GM10248 (cell line): ENCODE measurements around the gene HBM.

Source experiments
- CTCF ChIA-PET: fragments of 300-600 bp; sonication (Branson Sonifier 250); formaldehyde crosslinking; extraction: SDS; loops from one replicate; lab custom pipeline; 2021; ENCODE audit warnings: antibody characterized with exemption; lab: Yijun Ruan, JAX
- POLR2A ChIA-PET: fragments of 350-650 bp; sonication (Branson Sonifier 250); formaldehyde crosslinking; extraction: SDS; loops from one replicate; lab custom pipeline; 2020; ENCODE audit warnings: antibody characterized with exemption; lab: Yijun Ruan, JAX
- DNase-seq: peaks from one replicate; pipeline ENCODE4 v3.0.0; 2012; ENCODE audit errors: extremely low spot score
- TF ChIP-seq, protein P1 (sequence below): IDR thresholded peaks from 2 replicates; pipeline ENCODE4 v1.5.1; 2012; ENCODE audit warnings: mild to moderate bottlenecking, low read depth; ENCODE audit errors: extremely low read depth, missing control alignments, control extremely low read depth

HBM gene

DNA sequence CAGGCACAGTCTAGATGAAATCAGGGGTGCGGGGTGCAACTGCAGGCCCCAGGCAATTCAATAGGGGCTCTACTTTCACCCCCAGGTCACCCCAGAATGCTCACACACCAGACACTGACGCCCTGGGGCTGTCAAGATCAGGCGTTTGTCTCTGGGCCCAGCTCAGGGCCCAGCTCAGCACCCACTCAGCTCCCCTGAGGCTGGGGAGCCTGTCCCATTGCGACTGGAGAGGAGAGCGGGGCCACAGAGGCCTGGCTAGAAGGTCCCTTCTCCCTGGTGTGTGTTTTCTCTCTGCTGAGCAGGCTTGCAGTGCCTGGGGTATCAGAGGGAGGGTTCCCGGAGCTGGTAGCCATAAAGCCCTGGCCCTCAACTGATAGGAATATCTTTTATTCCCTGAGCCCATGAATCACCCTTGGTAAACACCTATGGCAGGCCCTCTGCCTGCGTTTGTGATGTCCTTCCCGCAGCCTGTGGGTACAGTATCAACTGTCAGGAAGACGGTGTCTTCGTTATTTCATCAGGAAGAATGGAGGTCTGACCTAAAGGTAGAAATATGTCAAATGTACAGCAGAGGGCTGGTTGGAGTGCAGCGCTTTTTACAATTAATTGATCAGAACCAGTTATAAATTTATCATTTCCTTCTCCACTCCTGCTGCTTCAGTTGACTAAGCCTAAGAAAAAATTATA lies 12.3 kb downstream of the HBM start:
- ChIA-PET POLR2A (interaction anchor here (0.6 kb wide), 1 partner anchor 81 kb away, joined by 3 read pairs; no protein-coding TSS in a partner anchor), CTCF (interaction anchor here (1.1 to 2.0 kb wide), 3 partner anchors 10 to 112 kb away, joined by 4 to 8 read pairs (median 6); no protein-coding TSS in a partner anchor)
- DNase-seq: no peak
- TF ChIP-seq, protein P1, sequence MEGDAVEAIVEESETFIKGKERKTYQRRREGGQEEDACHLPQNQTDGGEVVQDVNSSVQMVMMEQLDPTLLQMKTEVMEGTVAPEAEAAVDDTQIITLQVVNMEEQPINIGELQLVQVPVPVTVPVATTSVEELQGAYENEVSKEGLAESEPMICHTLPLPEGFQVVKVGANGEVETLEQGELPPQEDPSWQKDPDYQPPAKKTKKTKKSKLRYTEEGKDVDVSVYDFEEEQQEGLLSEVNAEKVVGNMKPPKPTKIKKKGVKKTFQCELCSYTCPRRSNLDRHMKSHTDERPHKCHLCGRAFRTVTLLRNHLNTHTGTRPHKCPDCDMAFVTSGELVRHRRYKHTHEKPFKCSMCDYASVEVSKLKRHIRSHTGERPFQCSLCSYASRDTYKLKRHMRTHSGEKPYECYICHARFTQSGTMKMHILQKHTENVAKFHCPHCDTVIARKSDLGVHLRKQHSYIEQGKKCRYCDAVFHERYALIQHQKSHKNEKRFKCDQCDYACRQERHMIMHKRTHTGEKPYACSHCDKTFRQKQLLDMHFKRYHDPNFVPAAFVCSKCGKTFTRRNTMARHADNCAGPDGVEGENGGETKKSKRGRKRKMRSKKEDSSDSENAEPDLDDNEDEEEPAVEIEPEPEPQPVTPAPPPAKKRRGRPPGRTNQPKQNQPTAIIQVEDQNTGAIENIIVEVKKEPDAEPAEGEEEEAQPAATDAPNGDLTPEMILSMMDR: no peak

DNA sequence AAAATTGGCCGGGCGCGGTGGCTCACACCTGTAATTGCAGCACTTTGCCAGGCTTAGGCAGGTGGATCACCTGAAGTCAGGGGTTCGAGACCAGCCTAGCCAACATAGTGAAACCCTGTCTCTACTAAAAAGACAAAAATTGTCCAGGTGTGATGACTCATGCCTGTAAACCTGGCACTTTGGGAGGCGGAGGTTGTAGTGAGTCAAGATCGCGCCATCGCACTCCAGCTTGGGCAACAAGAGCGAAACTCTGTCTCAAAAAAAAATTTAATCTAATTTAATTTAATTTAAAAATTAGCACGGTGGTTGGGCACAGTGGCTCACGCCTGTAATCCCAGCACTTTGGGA lies 12.9 kb downstream of the HBM start:
- ChIA-PET POLR2A (interaction anchor here (0.6 kb wide), 1 partner anchor 82 kb away, joined by 3 read pairs; no protein-coding TSS in a partner anchor), CTCF (interaction anchor here (2.0 kb wide), 1 partner anchor 113 kb away, joined by 6 read pairs; no protein-coding TSS in a partner anchor)
- TF ChIP-seq, protein P1: no peak
- no peak for DNase-seq

DNA sequence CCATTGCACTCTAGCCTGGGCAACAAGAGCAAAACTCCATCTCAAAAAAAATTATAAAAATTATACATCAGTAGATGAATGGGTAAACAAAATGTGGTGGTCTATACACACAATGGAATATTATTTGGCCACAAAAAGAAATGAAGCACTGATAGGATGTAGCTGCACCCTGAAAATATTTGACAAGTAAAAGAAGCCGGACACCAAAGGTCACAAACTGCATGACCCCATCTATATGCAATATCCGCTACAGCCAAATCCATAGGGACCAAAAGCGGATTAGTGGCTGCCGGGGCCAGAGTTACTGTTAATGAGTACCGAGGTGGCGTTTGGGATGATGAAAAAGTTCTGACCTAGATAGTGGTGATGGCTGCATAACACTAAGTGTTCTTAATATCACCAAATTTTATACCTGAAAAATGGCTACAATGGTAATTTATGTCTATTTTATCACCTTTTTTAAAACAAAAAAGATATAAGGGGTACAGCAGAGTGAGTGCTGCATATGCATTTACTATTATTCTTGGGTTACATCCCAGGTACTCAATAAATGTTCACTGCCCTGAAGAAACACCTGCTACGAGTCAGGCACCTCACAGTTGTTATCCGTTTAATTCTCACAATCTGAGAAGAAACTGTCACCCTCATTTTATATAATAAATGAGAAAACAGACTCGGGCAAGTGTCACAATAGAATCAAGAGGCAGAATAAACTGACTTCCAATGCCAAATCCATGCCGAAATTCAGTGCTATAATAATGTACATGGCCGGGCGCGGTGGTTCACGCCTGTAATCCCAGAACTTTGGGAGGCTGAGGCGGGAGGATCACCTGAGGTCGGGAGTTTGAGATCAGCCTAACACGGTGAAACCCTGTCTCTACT lies 13.7 kb downstream of the HBM start:
- TF ChIP-seq, protein P1: no peak
- CTCF ChIA-PET: interaction anchor here (0.8 to 2.0 kb wide), 3 partner anchors 13 to 114 kb away, joined by 3 to 6 read pairs (median 3); no protein-coding TSS in a partner anchor
- no peak for DNase-seq
- POLR2A ChIA-PET: no interaction called here

DNA sequence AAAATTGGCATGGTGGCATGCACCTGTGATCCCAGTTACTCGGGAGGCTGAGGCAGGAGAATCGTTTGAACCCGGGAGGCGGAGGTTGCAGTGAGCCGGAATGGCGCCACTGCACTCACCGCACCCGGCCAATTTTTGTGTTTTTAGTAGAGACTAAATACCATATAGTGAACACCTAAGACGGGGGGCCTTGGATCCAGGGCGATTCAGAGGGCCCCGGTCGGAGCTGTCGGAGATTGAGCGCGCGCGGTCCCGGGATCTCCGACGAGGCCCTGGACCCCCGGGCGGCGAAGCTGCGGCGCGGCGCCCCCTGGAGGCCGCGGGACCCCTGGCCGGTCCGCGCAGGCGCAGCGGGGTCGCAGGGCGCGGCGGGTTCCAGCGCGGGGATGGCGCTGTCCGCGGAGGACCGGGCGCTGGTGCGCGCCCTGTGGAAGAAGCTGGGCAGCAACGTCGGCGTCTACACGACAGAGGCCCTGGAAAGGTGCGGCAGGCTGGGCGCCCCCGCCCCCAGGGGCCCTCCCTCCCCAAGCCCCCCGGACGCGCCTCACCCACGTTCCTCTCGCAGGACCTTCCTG lies 14.4 kb downstream of the HBM start, which contains the start of gene HBQ1:
Gene HBQ1 (plus strand): TSS at position 359 of the 575 bp plus-strand sequence. CDS start 28 bp downstream, at position 387.
- CTCF ChIA-PET: interaction anchor here (0.7 to 3.7 kb wide), 9 partner anchors 14 to 202 kb away, joined by 3 to 34 read pairs (median 3); no protein-coding TSS in a partner anchor
- POLR2A ChIA-PET: no interaction called here
- peak; percentile 73 for DNase-seq
- TF ChIP-seq, protein P1: no peak

DNA sequence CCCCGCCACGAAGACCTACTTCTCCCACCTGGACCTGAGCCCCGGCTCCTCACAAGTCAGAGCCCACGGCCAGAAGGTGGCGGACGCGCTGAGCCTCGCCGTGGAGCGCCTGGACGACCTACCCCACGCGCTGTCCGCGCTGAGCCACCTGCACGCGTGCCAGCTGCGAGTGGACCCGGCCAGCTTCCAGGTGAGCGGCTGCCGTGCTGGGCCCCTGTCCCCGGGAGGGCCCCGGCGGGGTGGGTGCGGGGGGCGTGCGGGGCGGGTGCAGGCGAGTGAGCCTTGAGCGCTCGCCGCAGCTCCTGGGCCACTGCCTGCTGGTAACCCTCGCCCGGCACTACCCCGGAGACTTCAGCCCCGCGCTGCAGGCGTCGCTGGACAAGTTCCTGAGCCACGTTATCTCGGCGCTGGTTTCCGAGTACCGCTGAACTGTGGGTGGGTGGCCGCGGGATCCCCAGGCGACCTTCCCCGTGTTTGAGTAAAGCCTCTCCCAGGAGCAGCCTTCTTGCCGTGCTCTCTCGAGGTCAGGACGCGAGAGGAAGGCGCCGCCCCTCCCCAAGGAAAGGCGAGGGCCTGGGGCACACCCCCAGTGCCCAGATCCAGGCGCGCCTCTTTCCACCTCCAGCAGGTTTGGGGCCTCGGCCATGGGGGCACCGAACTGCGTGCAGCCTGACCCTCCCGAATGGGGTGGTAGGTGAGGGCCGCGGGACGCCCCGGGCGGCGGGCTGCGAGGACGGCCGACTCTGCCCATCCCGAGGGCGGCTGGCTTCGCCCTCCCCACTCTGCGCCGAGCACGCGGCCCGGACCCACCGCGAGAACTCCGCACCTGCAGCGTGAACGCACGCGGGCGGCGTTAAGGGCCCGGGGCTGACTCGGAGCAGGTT lies 15.1 kb downstream of the HBM start:
- POLR2A ChIA-PET: no interaction called here
- CTCF ChIA-PET: interaction anchor here (0.7 to 3.7 kb wide), 28 partner anchors 10 to 201 kb away, joined by 3 to 34 read pairs (median 4); partner anchors contain the start of gene HBM
- peak; percentile 93 for DNase-seq
- TF ChIP-seq, protein P1: peak; percentile 7
